ENCODE measurements around the gene CTSC.

Gene CTSC

GRCh38 chr11:88315015-88315414, 22.5 kb downstream of the CTSC start:
- DNase-seq, result no peak

- no peak for DNase-seq
Observed at GRCh38 chr11:88313441-88313840, 24.1 kb downstream of the CTSC start.

GRCh38 chr11:88312628-88313027, 24.9 kb downstream of the CTSC start:
- no peak for DNase-seq

GRCh38 chr11:88310246-88310645, 27.3 kb downstream of the CTSC start:
- no peak for DNase-seq

- no peak for DNase-seq
Observed at GRCh38 chr11:88308576-88308975, 29.0 kb downstream of the CTSC start.

- DNase-seq, result no peak
Observed at GRCh38 chr11:88307749-88308425, 29.6 kb downstream of the CTSC start.

GRCh38 chr11:88306785-88307184, 30.8 kb downstream of the CTSC start:
- DNase-seq, result no peak

- no peak for DNase-seq
Observed at GRCh38 chr11:88305430-88305829, 32.1 kb downstream of the CTSC start.

- no peak for DNase-seq
Observed at GRCh38 chr11:88304352-88304751, 33.2 kb downstream of the CTSC start.

- no peak for DNase-seq
Observed at GRCh38 chr11:88303037-88303436, 34.5 kb downstream of the CTSC start.

GRCh38 chr11:88301488-88302140, 35.9 kb downstream of the CTSC start:
- DNase-seq, result no peak

GRCh38 chr11:88300888-88301487, 36.5 kb downstream of the CTSC start:
- DNase-seq, result no peak

- no peak for DNase-seq
Observed at GRCh38 chr11:88297863-88298262, 39.7 kb downstream of the CTSC start.

- no peak for DNase-seq
Observed at GRCh38 chr11:88297421-88297820, 40.1 kb downstream of the CTSC start.

GRCh38 chr11:88295028-88295427, 42.5 kb downstream of the CTSC start:
- DNase-seq, result no peak

GRCh38 chr11:88293931-88294330, 43.6 kb downstream of the CTSC start:
- DNase-seq, result no peak

GRCh38 chr11:88292171-88292843, 45.2 kb downstream of the CTSC start:
- no peak for DNase-seq

GRCh38 chr11:88288560-88288959, 49.0 kb downstream of the CTSC start:
- DNase-seq, result no peak

GRCh38 chr11:88284336-88285050, 53.0 kb downstream of the CTSC start:
- DNase-seq, result no peak

GRCh38 chr11:88282747-88283515, 54.6 kb downstream of the CTSC start:
- no peak for DNase-seq

- DNase-seq, result no peak
Observed at GRCh38 chr11:88281317-88281712, 56.2 kb downstream of the CTSC start.

- DNase-seq, result no peak
Observed at GRCh38 chr11:88280673-88281316, 56.7 kb downstream of the CTSC start.

All from SIG-M5 (cell line).